HG02610 (cell line): ENCODE data around the gene BCL7B.
"Not testable (repeated sequence)": the region's sequence is repeated elsewhere in the genome, so short reads cannot be mapped to it uniquely, and the experiment has no call there.

Experiments used
- ATAC-seq: cut with Tn5 transposase; IDR thresholded peaks from one replicate; pipeline ENCODE4 v1.9.1; 2021; ENCODE audit warnings: mild to moderate bottlenecking, moderate library complexity; ENCODE audit not compliant: unreplicated experiment

BCL7B gene

DNA sequence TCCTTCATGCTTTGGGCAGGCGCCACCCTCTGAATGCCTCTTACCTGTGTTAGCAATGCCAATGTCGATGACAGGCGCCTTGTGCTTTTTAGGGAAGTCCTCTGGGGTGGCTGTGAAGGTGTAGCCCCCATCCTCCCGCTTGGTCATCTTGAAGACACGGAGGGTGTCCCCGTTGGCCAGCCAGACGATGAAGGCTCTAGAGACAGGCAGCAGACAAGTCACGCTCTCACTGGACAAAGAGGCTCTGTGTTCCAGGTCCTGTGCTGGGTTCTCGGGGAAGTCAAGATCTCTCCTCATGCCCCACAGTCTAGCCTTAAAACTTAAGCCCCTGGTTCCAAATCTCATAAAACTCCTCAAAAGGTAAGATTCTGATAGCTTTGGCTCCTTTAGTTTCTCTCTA is 15.8 kb upstream of the BCL7B start:
- ATAC-seq, result no peak

DNA sequence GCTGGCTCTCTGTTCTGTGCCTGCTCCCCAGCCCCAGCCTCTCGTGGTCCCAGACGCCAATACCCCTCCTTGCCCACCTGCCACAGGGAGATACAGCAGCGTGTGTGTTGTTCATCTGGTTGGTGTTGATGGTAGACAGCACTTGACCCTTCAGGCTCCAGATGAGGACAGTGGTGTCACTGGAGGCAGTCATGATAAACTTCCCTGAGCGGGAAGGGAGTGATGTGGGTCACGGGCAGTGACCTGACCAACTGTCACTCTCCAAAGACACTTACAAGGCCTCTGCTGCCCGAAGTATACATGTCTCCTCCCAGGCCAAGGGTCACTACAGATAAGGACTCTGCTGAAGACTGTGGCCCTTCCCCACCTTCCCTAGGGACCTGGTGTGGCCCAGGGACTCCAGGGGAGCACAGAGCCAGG is 15.3 kb upstream of the BCL7B start:
- ATAC-seq, result no peak

GRCh38 chr7:73570977-73571376 is 13.5 kb upstream of the BCL7B start:
- ATAC-seq, result no peak

DNA sequence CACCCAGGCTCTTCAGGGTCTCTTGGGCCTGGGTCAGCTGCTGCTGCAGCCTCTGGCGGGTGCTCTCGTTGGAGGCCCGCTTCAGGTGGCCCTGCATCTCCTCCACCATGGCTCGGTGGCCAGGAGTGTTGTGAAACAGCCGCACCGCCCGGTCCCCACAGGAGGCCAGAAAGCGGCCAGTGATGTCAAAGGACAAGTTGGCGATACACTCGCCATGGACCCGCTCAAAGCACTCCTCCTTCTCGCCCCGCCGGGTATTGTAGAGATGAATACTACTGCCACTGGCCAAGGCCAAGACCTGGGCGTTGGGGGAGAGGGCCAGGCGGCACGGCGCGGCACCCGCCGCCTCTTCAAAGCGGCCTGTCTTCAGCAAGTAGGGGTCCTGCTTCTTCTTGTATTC is 13.0 kb upstream of the BCL7B start:
- no peak for ATAC-seq

DNA sequence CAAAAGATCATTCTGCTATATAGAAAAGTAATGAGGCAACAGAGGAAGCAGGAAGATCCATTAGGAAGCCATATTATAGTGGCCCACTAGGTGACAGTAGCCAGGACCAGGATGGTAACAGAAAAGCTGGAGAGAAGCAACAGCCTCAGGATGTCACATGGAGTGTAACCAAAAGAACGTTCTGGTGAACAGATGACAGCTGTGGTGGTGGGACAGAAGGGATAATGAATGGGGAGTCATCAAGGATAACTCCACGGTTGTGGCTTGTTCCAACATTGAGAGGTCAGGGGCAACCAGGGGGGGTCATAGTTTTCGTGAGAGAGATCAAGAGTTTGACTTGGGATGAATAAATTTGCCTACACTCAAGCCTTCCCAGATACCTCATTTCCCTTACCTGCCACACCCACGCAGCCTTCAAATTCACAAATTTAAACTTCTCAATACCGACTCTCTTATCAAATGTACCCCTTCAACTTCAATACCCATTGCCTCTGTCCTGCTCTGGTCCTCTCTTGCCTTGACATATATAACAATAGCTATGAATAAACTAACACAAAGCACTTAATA is 11.6 kb upstream of the BCL7B start:
- no peak for ATAC-seq

DNA sequence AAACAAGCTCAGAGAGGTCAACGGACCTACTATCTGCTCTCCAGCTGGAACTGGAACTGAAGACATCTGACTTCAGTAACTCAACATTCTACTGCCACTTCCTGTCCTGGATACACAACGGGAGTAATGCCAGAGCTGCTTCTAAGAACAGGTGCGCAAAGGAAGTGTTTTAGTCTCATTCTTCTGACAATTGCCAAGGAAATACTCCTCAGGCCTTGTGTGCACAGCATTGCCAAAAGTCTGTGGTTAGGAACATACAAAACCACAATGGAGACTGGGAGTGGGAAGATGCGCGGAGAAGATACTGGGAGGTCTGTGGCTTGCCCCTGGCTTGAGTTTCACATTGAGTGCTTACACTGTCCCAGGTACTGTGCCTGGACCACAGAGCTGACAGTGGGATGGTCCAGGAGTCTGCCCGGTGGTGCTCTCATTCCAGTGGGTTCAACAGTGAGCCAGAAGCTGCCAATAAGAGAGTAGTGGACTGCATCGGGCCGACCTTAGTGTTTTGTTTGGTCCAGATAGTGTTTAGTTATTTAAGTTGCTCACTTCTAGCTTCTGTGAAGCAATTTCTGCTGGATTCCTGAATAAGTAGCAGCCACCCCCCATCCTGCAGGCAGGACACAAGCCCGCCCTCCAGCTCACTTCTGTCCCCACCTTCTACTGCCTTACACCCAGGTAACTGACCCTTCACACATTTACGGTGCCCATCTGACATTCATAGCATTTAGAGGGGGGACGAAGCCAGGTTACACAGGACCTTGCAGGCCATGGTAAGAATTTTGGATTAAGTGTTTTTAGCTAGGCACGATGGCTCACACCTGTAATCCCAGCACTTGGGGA is 10.6 kb upstream of the BCL7B start:
- no peak for ATAC-seq

- ATAC-seq, result no peak
Observed at GRCh38 chr7:73567140-73567539, 9.7 kb upstream of the BCL7B start.

DNA sequence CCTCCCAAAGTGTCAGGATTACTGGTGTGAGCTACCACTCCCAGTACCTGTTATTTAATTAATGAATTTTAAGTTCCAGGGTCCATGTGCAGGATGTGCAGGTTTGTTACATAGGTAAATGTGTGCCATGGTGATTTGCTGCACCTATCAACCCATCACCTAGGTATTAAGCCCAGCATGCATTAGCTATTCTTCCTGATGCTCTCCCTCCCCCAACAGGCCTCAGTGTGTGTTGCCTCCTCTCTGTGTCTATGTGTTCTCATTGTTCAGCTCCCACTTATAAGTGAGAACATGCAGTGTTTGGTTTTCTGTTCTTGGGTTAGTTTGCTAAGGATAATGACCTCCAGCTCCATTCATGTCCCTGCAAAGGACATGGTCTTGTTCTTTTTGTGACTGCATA is 8.9 kb upstream of the BCL7B start:
- not testable (repeated sequence) for ATAC-seq

GRCh38 chr7:73565675-73566340 is 8.3 kb upstream of the BCL7B start:
- no peak for ATAC-seq

GRCh38 chr7:73560109-73560835 is 2.8 kb upstream of the BCL7B start:
- no peak for ATAC-seq

- ATAC-seq, result peak; percentile 89
Observed at GRCh38 chr7:73557108-73557396, 438 bp downstream of the BCL7B start.

- ATAC-seq, result no peak
Observed at GRCh38 chr7:73556208-73557107, 1.0 kb downstream of the BCL7B start.

GRCh38 chr7:73555411-73555982 is 2.0 kb downstream of the BCL7B start:
- no peak for ATAC-seq

DNA sequence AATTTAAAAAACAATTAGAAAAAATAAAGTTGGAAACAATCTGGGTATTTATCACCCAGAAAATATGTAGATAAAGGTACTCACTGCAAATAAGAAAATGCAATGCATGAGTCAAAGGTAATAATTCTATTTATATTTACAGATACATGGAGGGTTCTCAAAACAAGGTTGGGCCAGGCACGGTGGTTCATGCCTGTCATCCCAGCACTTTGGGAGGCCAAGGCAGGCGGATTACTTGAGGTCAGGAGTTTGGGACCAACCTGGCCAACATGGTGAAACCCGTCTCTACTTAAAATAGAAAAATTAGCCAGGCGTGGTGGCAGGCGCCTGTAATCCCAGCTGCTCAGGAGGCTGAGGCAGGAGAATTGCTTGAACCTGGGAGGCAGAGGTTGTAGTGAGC is 7.4 kb downstream of the BCL7B start:
- ATAC-seq, result not testable (repeated sequence)

DNA sequence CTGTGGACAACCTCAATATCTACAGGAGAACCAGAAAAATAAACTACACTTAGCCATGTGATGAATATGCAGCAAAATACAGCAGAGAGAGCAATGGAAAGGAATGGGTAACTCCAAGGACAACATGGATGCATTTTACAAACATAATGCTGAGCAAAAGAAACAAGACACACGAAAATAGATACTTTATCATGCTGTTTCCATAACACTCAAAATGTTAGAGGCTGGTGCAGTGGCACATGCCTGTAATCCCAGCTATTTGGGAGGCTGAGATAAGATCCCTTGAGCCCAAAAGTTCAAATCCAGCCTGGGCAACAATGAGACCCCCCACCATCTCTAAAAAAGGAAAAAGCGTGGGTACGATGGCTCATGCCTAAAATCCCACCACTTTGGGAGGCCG is 8.3 kb downstream of the BCL7B start:
- no peak for ATAC-seq

DNA sequence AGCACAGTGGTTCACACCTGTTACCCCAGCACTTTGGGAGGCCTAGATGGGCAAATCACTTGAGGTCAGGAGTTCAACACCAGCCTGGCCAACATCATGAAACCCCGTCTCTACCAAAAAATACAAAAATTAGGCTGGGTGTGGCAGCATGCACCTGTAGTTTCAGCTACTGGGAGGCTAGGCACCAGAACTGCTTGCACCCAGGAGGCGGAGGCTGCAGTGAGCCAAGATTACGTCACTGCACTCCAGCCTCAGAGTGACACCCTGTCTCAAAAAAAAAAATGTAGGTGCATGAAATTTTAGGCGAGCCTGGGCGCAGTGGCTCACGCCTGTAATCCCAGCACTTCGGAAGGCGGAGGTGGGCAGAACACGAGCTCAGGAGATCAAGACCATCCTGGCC is 9.6 kb downstream of the BCL7B start:
- ATAC-seq, result no peak

- no peak for ATAC-seq
Observed at GRCh38 chr7:73544678-73545077, 12.8 kb downstream of the BCL7B start.

DNA sequence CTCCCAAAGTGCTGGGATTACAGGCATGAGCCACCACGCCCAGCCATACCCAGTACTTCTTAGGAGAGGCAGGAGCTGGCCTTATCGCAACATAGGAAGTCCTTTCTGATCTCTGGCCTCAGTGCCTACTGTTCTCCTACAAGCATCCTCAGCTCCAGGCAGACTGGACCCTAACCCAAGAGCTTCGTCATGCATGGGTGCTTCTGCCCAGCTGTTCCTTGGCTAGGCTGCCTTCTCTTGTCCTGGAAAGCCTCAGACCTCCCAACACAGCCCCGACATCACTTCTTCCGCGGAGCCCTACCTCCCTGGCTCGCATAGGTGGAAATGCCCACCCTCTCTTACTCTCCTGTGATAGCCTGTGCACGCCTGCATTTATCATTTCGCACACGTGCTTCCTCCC is 15.8 kb downstream of the BCL7B start:
- ATAC-seq, result no peak

DNA sequence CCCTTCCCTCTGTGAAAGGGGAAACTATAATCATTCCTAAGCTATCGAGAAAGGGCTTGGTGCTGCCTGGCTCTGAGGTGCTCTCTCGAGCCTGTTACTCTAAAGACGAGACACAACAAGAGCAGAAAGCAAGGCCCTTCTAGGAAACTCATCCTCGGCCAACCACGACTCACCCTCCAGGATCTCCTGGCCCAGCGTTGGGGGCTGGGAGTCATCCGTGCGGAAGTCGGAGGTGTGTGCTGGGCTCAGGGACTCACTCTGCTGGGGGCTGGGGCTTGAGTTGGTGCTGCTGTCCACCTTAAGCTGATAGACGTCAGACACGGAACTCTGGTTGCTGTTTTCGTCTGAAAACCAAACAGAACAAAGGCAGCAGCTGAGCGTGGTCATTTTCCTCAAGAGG is 17.8 kb downstream of the BCL7B start:
- ATAC-seq, result no peak

DNA sequence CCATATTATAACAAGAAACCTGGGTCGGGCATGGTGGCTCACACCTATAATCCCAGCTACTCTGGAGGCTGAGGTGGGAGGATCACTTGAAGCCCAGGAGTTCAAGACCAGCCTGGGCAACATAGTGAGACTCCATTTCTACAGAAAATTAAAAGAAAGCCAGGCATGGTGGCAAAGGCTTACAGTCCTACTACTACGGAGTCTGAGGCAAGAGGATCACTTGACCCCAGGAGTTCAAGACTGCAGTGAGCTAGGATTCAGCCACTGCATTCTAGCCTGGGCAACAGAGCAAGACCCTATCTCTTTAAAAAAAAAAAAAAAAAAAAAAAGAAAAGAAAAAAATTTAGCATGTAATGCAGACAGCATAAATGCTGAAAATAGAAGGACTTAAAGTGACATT is 19.0 kb downstream of the BCL7B start:
- not testable (repeated sequence) for ATAC-seq
